K562 (cell line): ENCODE measurements around the gene RXYLT1. TPM values are rescaled to one million over a fixed set of nuclear protein-coding genes. Genes with fewer than 3 reads are reported as not detected.

Source experiments
- CSDE1 ChIP-seq, 2 experiments: fragments of 450-650 bp; IDR thresholded peaks; 2 replicates each; pipeline ENCODE4 v1.6.1; 2016; ENCODE audit warnings: mild to moderate bottlenecking in 1 of 2
- NRF1 ChIP-seq, 2 experiments: fragments of 450-650 bp; IDR thresholded peaks in 1 of 2; conservative IDR thresholded peaks in 1 of 2; 2 replicates each; pipeline ENCODE4 v1.6.1; 2014; ENCODE audit warnings: mild to moderate bottlenecking in 2 of 2
- polyA plus RNA-seq, 8 experiments: library from polyadenylated mRNA; depleted of rRNA in 4 of 8; stranded (reverse) in 5 of 8; unstranded in 3 of 8; fragments of >200 nt; fragmentation: Nextera tagmentation in 2 of 8; fragmentation: Illumina TruSeq in 1 of 8; extraction: Ambion mirVana in 2 of 8; extraction: Trizol in 1 of 8; gene quantifications; 2 replicates each; pipeline versions ENCODE4 v1.2.1 to v1.2.3, GENCODE V29; 2011 to 2014; ENCODE audit warnings: inconsistent platforms in 1 of 8, missing spikeins in 1 of 8
- total RNA-seq, 7 experiments: library from RNA; depleted of rRNA in 6 of 7; stranded (reverse); fragments of >200 nt in 6 of 7; fragmentation: Illumina TruSeq in 2 of 7; extraction: Trizol in 2 of 7; gene quantifications; 2 replicates each; pipeline versions ENCODE4 v1.2.1 to v1.2.3, GENCODE V29; 2011 to 2021; ENCODE audit warnings: low replicate concordance in 1 of 7
- TF ChIP-seq, protein P1 (sequence below), 2 experiments: fragments of 450-650 bp in 1 of 2; sonication (generic) in 1 of 2; formaldehyde crosslinking in 1 of 2; IDR thresholded peaks; 2 replicates each; pipeline versions ENCODE4 v1.7.1 to v1.9.0; 2016 to 2022; ENCODE audit warnings: inconsistent platforms in 1 of 2, mild to moderate bottlenecking in 1 of 2, missing genetic modification reagents in 1 of 2
- TF ChIP-seq, protein P2 (sequence below): fragments of 450-650 bp; IDR thresholded peaks from 2 replicates; pipeline ENCODE4 v1.6.1; 2016; ENCODE audit warnings: mild to moderate bottlenecking, moderate library complexity

Gene RXYLT1
- total and polyA plus RNA-seq, 9 of the 15 experiments (the other 6 are each of a cell fraction or from before 2014, with no cell fraction given), result 6.7 to 26.5 (median 20.9) TPM

DNA sequence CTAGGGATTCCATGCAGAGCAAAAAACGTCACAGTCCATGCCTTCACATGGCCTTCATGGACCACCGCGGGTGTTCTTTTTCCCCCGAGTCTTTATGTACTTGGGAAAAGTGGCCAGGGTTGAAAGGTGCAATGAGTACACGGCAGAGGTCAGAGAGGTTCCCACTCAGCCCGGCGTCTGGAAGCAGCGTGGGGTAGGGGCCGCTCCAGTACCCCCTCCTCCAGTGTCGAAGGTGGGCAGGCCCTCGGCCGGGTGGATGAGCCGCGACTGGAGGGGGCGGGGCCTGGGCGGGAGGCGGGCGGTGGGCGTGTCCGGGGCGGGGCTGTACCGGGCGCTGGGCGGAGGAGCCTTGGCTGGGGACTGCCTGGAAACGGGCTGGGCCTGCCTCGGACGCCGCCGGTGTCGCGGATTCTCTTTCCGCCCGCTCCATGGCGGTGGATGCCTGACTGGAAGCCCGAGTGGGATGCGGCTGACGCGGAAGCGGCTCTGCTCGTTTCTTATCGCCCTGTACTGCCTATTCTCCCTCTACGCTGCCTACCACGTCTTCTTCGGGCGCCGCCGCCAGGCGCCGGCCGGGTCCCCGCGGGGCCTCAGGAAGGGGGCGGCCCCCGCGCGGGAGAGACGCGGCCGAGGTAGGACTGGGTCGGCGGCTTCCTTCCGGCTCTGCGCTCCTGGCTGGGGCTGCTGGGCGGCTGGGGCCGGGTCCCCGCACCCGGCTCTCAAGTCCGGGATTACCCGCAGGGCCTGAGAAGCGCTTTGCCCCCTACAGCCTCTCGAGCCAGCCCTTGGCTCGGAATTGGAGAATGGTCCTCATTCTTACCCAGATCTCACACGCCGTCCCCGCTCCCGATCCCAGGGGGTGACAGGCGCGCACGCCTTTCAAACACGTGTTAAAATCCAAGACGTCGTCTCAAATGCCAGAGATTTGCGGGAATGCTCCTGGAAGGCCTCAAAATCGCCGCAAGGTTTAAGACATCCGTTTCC is at the start of gene RXYLT1 (continued):
- TF ChIP-seq, protein P1, sequence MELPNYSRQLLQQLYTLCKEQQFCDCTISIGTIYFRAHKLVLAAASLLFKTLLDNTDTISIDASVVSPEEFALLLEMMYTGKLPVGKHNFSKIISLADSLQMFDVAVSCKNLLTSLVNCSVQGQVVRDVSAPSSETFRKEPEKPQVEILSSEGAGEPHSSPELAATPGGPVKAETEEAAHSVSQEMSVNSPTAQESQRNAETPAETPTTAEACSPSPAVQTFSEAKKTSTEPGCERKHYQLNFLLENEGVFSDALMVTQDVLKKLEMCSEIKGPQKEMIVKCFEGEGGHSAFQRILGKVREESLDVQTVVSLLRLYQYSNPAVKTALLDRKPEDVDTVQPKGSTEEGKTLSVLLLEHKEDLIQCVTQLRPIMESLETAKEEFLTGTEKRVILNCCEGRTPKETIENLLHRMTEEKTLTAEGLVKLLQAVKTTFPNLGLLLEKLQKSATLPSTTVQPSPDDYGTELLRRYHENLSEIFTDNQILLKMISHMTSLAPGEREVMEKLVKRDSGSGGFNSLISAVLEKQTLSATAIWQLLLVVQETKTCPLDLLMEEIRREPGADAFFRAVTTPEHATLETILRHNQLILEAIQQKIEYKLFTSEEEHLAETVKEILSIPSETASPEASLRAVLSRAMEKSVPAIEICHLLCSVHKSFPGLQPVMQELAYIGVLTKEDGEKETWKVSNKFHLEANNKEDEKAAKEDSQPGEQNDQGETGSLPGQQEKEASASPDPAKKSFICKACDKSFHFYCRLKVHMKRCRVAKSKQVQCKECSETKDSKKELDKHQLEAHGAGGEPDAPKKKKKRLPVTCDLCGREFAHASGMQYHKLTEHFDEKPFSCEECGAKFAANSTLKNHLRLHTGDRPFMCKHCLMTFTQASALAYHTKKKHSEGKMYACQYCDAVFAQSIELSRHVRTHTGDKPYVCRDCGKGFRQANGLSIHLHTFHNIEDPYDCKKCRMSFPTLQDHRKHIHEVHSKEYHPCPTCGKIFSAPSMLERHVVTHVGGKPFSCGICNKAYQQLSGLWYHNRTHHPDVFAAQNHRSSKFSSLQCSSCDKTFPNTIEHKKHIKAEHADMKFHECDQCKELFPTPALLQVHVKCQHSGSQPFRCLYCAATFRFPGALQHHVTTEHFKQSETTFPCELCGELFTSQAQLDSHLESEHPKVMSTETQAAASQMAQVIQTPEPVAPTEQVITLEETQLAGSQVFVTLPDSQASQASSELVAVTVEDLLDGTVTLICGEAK (IDR thresholded peaks at IDR 0.05), result peak; percentile 90
- TF ChIP-seq, protein P1 (CRISPR knock-in tag; IDR thresholded peaks at IDR 0.05), result no peak
- TF ChIP-seq NRF1 (conservative IDR thresholded peaks at IDR 0.05 in 1 of 2, IDR thresholded peaks at IDR 0.05 in 1 of 2) (peak; percentile 50 to 56; a peak in 3 of 4 replicates), CSDE1 (IDR thresholded peaks at IDR 0.05) (no peak)
- TF ChIP-seq, protein P2, sequence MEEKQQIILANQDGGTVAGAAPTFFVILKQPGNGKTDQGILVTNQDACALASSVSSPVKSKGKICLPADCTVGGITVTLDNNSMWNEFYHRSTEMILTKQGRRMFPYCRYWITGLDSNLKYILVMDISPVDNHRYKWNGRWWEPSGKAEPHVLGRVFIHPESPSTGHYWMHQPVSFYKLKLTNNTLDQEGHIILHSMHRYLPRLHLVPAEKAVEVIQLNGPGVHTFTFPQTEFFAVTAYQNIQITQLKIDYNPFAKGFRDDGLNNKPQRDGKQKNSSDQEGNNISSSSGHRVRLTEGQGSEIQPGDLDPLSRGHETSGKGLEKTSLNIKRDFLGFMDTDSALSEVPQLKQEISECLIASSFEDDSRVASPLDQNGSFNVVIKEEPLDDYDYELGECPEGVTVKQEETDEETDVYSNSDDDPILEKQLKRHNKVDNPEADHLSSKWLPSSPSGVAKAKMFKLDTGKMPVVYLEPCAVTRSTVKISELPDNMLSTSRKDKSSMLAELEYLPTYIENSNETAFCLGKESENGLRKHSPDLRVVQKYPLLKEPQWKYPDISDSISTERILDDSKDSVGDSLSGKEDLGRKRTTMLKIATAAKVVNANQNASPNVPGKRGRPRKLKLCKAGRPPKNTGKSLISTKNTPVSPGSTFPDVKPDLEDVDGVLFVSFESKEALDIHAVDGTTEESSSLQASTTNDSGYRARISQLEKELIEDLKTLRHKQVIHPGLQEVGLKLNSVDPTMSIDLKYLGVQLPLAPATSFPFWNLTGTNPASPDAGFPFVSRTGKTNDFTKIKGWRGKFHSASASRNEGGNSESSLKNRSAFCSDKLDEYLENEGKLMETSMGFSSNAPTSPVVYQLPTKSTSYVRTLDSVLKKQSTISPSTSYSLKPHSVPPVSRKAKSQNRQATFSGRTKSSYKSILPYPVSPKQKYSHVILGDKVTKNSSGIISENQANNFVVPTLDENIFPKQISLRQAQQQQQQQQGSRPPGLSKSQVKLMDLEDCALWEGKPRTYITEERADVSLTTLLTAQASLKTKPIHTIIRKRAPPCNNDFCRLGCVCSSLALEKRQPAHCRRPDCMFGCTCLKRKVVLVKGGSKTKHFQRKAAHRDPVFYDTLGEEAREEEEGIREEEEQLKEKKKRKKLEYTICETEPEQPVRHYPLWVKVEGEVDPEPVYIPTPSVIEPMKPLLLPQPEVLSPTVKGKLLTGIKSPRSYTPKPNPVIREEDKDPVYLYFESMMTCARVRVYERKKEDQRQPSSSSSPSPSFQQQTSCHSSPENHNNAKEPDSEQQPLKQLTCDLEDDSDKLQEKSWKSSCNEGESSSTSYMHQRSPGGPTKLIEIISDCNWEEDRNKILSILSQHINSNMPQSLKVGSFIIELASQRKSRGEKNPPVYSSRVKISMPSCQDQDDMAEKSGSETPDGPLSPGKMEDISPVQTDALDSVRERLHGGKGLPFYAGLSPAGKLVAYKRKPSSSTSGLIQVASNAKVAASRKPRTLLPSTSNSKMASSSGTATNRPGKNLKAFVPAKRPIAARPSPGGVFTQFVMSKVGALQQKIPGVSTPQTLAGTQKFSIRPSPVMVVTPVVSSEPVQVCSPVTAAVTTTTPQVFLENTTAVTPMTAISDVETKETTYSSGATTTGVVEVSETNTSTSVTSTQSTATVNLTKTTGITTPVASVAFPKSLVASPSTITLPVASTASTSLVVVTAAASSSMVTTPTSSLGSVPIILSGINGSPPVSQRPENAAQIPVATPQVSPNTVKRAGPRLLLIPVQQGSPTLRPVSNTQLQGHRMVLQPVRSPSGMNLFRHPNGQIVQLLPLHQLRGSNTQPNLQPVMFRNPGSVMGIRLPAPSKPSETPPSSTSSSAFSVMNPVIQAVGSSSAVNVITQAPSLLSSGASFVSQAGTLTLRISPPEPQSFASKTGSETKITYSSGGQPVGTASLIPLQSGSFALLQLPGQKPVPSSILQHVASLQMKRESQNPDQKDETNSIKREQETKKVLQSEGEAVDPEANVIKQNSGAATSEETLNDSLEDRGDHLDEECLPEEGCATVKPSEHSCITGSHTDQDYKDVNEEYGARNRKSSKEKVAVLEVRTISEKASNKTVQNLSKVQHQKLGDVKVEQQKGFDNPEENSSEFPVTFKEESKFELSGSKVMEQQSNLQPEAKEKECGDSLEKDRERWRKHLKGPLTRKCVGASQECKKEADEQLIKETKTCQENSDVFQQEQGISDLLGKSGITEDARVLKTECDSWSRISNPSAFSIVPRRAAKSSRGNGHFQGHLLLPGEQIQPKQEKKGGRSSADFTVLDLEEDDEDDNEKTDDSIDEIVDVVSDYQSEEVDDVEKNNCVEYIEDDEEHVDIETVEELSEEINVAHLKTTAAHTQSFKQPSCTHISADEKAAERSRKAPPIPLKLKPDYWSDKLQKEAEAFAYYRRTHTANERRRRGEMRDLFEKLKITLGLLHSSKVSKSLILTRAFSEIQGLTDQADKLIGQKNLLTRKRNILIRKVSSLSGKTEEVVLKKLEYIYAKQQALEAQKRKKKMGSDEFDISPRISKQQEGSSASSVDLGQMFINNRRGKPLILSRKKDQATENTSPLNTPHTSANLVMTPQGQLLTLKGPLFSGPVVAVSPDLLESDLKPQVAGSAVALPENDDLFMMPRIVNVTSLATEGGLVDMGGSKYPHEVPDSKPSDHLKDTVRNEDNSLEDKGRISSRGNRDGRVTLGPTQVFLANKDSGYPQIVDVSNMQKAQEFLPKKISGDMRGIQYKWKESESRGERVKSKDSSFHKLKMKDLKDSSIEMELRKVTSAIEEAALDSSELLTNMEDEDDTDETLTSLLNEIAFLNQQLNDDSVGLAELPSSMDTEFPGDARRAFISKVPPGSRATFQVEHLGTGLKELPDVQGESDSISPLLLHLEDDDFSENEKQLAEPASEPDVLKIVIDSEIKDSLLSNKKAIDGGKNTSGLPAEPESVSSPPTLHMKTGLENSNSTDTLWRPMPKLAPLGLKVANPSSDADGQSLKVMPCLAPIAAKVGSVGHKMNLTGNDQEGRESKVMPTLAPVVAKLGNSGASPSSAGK, result peak; percentile 88
